Stimulated activated CD4-positive, alpha-beta T cell treated with anti-CD3 and anti-CD28 coated beads, Interleukin-4, amount 100 ng/mL, for 4 hours (primary cell): ENCODE data around the gene TCAP.

Experiments
- DNase-seq, 2 experiments: peaks; one replicate each; pipeline ENCODE4 v3.0.0-alpha.2; 2020

TCAP gene

GRCh38 chr17:39629494-39629880 is 35.7 kb upstream of the TCAP start:
- DNase-seq, result no peak

DNA sequence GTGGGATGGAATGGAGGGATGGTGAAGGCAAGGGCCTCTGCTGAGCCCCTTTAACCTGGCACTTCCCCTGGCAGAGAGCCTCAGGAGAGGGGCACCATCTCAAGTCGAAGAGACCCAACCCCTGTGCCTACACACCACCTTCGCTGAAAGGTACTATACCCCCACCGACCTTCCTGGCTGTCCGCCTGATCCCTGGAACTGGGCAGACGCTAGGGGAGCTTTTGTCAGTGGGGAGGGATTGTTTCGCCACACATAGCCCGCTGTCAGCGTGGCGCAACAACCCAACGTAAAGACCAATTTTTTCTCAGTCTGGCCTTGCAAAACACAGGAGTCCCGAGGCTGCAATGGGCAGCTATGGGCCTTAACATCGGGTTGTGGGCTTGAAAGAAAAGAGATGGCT is 35.3 kb upstream of the TCAP start:
- DNase-seq, result no peak

DNA sequence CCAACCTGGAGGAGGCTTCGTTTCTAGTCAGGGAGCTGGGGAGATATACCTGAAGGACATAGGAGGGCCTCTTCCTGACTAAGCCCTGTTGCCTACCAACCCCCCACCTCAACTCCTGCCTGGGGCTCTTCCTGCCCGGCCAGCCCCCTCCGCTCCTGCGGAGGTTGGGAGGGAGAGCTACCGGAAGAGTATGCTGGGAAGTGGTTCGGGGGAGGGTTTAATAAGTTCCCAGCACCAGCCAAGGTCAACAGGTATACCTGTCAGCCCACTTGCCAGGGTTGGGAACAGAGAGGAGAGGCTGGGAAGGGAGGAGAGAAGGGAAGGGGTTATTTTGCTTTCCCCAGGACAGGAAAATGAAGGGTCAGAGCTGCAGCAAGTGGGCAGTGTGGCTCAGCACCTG is 33.7 kb upstream of the TCAP start:
- DNase-seq, result no peak

DNA sequence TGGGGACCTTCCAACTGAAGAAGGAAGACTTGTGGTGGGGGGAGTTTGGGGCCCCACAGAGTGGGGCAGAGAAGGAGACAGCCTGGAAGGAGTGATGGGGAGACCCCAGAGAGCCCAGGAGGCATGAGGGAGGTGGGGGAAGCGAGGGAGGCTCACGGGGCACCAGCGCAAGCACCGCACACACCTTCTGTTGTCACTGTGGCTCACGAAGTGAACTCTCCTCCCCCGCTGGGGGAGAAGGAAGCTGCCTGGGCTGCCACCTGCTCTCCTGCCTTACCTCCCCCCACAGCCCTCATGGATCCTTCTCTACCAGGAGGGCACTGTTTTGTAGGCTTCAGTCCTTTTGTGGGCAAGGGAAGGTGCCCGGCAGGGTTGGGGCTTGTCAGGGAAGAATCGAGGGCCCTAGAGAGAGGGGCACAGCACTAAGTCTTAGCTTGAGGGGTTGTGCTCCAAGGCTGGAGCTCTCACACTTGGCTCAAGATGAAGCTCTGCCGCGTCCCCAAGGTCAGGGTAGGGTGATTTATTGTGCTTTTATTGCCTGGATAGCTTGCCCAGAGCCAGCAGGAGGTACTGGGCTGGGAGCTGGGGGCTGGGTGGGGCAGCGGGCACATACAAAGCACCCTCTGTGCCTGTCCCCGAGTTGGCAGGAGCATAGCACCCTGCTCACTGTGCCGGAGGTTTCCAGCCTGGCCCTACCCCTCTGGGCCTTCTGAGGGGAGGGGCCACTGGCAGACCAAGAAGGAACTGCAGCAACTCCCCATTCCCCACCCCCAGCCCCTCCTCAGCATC is 32.8 kb upstream of the TCAP start:
- DNase-seq, result no peak

DNA sequence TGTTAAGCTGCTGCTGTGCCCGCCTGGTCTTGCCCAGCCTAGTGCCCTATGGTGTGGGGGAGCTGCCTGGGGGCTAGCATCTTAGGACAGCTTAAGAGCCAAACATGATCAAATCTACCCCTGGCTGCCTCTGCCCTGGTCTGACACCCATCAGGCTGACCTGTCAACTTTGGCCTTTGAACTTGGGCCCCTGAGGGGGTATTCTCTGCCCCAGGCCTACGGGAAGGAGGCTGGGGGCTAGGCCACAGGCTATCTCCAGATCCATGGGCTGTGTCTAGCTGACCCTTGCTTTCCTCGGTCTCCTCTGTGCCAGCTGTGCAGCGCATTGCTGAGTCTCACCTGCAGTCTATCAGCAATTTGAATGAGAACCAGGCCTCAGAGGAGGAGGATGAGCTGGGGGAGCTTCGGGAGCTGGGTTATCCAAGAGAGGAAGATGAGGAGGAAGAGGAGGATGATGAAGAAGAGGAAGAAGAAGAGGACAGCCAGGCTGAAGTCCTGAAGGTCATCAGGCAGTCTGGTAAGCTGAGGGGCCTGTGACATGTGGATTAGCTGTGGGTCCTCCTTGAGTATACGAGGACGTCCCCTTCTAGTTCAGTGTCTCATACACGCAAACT is 31.5 kb upstream of the TCAP start:
- DNase-seq, result no peak

DNA sequence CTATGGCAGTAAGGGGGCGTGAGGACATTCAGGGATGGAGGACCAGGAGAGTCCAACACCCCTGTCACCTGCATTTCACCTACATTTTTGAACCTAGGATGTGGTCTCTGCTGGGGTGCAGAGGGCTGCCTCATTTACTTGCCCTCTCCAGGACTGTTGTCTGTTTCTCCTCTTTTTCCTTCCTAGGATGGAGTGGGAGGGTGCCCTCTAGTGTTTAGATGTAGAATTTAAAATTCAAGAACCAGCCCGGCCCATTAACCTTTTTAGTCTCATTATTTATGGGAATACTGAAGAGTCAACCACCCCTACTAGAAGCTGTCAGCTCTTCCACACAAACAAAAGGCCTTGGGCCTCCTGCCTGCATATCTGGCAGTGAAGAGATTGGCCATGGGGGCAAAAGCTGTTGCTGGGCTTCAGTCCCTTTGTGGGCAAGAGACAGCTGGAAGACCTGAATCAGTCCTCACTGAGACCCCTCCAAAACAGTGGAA is 30.7 kb upstream of the TCAP start:
- no peak for DNase-seq

DNA sequence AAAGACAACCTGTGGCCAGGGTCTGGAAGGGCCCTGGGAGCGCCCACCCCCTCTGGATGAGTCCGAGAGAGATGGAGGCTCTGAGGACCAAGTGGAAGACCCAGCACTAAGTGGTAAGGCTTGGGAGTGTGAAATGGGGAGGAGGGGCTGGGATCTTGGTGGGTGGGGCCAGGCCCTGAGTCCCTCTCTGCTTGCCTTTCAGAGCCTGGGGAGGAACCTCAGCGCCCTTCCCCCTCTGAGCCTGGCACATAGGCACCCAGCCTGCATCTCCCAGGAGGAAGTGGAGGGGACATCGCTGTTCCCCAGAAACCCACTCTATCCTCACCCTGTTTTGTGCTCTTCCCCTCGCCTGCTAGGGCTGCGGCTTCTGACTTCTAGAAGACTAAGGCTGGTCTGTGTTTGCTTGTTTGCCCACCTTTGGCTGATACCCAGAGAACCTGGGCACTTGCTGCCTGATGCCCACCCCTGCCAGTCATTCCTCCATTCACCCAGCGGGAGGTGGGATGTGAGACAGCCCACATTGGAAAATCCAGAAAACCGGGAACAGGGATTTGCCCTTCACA is 29.5 kb upstream of the TCAP start:
- no peak for DNase-seq

- no peak for DNase-seq
These were observed 28.6 kb upstream of the TCAP start for GRCh38 chr17:39636587-39636926.

DNA sequence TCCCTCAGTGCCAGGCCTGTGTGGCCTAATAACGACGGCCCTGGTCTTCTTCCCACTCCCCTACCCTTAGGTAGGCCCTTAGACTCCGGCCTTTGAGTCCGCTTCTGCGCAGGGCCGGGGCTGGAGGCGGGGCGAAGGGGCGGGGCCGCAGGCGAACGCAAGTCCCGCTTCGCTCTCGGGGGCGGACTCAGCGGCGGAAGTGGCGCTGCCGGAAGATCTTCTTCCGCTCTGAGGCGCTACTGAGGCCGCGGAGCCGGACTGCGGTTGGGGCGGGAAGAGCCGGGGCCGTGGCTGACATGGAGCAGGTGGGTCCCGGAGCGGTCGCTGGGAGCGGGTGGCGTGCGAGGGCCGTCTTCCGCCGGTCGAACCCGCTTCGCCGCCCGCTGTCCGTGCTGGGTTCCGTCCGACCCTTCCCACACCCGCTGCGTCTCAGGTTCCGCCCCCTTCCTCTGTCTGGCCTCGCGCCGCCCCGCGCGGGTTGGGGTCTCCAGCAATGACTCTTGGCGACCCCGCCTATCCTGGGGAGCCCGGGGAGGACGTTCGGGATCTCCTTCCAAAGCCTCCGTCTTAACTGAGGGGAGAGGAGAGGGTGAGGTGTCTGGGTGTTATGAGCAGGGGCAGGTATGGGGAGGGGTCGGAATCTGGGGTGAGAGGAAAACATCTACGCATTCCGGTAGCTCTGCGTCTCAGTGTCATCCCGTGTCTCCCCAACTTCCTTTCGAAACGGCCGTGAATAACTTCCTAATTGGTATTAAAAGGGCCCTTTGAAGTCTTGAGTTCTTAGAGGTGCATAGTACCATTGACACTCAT is 28.0 kb upstream of the TCAP start, which contains the start of gene STARD3:
Gene STARD3, plus strand, starts transcription at position 218 of the 810 bp plus-strand sequence. CDS start 16,388 bp downstream, outside the sequence.
- DNase-seq, result peak; percentile 86 to 93

DNA sequence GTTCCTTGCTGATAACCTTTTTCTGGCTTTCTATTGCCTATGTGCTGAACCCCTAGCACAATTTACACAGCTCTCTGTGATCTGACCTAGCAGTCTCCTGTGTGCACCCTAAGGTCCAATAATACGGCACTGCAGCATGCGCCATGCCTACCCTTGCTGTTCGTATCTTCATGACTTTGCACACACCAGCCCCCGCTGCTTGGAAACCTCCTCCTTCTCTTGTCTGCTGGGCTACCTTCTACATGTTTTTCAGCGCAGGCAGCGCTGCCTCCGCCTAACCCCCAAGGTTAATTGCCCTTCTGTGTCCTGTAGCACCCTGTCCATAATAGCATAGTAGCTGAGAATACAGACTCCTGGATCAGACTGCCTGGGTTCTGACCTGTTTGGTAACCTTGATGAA is 26.8 kb upstream of the TCAP start:
- no peak for DNase-seq

GRCh38 chr17:39639043-39639442 is 26.1 kb upstream of the TCAP start:
- no peak for DNase-seq

DNA sequence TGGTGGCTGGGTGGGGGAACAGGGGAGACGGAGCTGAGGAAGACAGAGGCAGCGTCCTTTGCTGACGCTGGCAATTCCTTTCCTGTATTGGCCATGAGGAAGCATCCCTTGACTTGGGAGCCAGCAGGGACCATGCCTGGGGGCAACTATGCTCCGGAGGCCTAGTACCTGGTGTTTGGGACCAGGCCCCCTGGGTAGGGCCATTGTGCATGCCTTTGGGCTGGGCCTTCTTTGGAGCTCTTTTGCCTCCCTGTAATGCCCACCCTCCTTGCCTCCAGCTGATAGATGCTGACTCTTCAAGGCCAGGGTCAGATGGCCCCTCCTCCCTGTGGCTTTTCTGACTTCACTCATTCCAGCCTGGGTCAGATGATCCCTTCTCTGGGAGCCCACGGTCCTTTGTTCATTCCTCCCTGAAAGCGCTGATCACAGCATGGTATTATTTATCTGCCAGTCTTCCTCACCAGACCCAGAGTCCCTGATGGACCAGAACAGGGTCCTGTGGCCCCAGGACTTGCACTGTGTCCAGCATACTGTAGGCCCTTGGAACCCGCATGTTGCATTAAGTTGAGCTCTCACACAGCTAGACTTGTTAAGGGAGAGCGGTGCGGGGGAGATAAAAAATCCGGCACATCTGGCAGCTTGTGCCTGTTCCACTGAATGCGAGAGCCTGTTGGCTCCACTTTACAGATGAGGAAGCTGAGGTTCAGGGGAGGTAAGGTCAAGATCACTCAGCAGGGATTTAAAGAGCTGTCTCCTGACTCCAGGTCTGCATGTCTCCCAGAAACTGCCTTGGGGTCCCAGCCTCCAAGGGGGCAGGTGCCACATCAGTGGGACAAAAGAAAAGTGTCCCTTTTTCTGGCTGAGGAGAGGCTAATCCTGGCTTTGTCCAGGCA is 25.3 kb upstream of the TCAP start:
- DNase-seq, result no peak

- DNase-seq, result no peak
These were observed 24.5 kb upstream of the TCAP start for GRCh38 chr17:39640591-39641031.

- no peak for DNase-seq
These were observed 24.1 kb upstream of the TCAP start for GRCh38 chr17:39641097-39641496.

GRCh38 chr17:39641883-39642282 is 23.3 kb upstream of the TCAP start:
- DNase-seq, result no peak

GRCh38 chr17:39642291-39643074 is 22.7 kb upstream of the TCAP start:
- DNase-seq, result no peak

- no peak for DNase-seq
These were observed 21.9 kb upstream of the TCAP start for GRCh38 chr17:39643271-39643670.

DNA sequence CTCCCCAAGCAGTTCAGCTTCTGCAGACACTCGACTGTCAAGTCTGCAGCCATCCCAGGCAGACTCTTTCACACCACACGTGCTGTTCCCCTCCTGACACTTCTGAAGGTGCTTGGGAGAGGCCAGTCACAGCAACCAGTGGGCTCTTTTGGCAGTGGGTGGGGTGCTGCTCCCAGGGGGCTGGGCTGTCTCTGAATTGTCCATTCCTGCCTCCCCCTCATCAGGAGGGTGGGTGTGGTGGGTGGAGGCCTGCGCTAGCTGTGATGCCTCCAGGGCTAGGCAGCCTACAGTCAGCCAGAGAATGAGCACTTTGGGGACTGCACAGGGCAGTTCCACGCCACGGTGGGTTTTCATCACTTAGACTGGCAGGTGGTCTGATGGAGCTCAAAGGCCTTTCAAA is 17.9 kb upstream of the TCAP start:
- no peak for DNase-seq

- DNase-seq, result no peak
These were observed 16.4 kb upstream of the TCAP start for GRCh38 chr17:39648616-39649366.

DNA sequence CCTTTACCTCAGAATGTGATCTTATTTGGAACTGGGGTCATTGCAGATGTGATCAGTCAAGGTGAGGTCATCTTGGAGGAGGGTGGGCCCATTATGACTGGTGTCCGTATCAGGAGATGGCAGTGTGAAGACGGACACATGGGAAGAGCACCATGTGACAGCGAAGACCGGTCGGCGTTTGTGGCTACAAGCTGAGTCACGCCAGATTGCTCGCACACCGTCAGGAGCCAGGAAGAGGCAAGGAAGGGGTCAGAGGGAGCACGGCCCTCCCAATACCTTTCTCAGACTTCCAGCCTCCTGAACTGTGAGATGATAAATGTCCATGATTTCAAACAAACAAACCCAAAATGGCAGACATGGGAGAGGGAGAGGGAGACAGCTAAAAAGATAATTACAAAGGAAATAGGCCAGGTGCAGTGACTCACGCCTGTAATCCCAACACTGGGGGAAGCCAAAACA is 15.0 kb upstream of the TCAP start:
- DNase-seq, result no peak
